ENCODE data around the gene PTRH1. TPM values are rescaled to one million over a fixed set of nuclear protein-coding genes. Genes with fewer than 3 reads are reported as not detected.

The PTRH1 gene
- total RNA-seq, 1 experiment from 2014 or later, result 21.8 TPM

GRCh38 chr9:127698985-127699670 is 16.3 kb downstream of the PTRH1 start:
- intact Hi-C loops (cut with micrococcal nuclease), result no loop called here
- DNase-seq (ENCODE audit: low read depth, low spot score) (peak; percentile 96), ATAC-seq (peak; percentile 98)
- H3K9me3 ChIP-seq (ENCODE audit: control insufficient read depth in 1 of 2, insufficient read depth in 1 of 2, low read depth in 1 of 2, low read length in 2 of 2), result no peaks in the 10 kb centered on the region
- ChIA-PET CTCF (no interaction called here), POLR2A (interaction anchor here (0.8 to 2.1 kb wide), 2 partner anchors 23 to 36 kb away, joined by 3 to 6 read pairs; partner anchors contain the start of gene TOR2A), RAD21 (ENCODE audit: low non-redundant PET in 1 of 2, low total read pairs in 2 of 2, uncharacterized antibody in 2 of 2, unreplicated experiment in 2 of 2) (no interaction called here)
- H3K4me1 ChIP-seq (ENCODE audit: control insufficient read depth in 1 of 2, insufficient read depth in 2 of 2, low read length in 2 of 2), result peaks cover 20 to 38% of the 10 kb centered on the region in 2 experiments
- BruUV-seq (replicated peaks), result TSS peak; percentile 78
- peak overlapping the region; percentile 58 for H3K27ac ChIP-seq (ENCODE audit: low read depth, low read length)
- no peaks in the 10 kb centered on the region for H3K9me2 ChIP-seq (ENCODE audit: insufficient read depth)
- H3K27me3 ChIP-seq (ENCODE audit: insufficient read depth, low read length), result no peaks in the 10 kb centered on the region
- H3K9ac ChIP-seq (ENCODE audit: low read length), result peak overlapping the region; percentile 69
- H3K79me2 ChIP-seq (ENCODE audit: insufficient read depth, low read length), result no peaks in the 10 kb centered on the region
- TF ChIP-seq, protein P1, sequence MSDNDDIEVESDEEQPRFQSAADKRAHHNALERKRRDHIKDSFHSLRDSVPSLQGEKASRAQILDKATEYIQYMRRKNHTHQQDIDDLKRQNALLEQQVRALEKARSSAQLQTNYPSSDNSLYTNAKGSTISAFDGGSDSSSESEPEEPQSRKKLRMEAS (IDR thresholded peaks at IDR 0.05), result peak; percentile 95
- TF ChIP-seq SP1 (IDR thresholded peaks at IDR 0.05; ENCODE audit: low read depth), result peak; percentile 89
- TF ChIP-seq FOSL1 (IDR thresholded peaks at IDR 0.05; ENCODE audit: low read depth), result no peak
- TF ChIP-seq POLR2A (IDR thresholded peaks at IDR 0.05; ENCODE audit: borderline replicate concordance, extremely low read depth, insufficient read depth, insufficient read length), result peak; percentile 54
- peak; percentile 45; the same call in 1 of the 2 replicates for TF ChIP-seq CBX3 (IDR thresholded peaks at IDR 0.05; ENCODE audit: low read depth)
- TF ChIP-seq POLR2AphosphoS5 (IDR thresholded peaks at IDR 0.05; ENCODE audit: low read depth, low read length), result peak; percentile 81
- TF ChIP-seq TCF7L2 (IDR thresholded peaks at IDR 0.05; ENCODE audit: borderline replicate concordance, extremely low read depth, insufficient read depth, insufficient read length), result peak; percentile 95
- peak; percentile 49; the same call in 1 of the 2 replicates for TF ChIP-seq ZFX (IDR thresholded peaks at IDR 0.05)
- TF ChIP-seq, protein P2, sequence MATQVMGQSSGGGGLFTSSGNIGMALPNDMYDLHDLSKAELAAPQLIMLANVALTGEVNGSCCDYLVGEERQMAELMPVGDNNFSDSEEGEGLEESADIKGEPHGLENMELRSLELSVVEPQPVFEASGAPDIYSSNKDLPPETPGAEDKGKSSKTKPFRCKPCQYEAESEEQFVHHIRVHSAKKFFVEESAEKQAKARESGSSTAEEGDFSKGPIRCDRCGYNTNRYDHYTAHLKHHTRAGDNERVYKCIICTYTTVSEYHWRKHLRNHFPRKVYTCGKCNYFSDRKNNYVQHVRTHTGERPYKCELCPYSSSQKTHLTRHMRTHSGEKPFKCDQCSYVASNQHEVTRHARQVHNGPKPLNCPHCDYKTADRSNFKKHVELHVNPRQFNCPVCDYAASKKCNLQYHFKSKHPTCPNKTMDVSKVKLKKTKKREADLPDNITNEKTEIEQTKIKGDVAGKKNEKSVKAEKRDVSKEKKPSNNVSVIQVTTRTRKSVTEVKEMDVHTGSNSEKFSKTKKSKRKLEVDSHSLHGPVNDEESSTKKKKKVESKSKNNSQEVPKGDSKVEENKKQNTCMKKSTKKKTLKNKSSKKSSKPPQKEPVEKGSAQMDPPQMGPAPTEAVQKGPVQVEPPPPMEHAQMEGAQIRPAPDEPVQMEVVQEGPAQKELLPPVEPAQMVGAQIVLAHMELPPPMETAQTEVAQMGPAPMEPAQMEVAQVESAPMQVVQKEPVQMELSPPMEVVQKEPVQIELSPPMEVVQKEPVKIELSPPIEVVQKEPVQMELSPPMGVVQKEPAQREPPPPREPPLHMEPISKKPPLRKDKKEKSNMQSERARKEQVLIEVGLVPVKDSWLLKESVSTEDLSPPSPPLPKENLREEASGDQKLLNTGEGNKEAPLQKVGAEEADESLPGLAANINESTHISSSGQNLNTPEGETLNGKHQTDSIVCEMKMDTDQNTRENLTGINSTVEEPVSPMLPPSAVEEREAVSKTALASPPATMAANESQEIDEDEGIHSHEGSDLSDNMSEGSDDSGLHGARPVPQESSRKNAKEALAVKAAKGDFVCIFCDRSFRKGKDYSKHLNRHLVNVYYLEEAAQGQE (IDR thresholded peaks at IDR 0.05; ENCODE audit: low read depth), result no peak
- peak overlapping the region; percentile 77 for H2AFZ ChIP-seq (ENCODE audit: low read depth, low read length, poor library complexity, severe bottlenecking)
- H3K4me3 ChIP-seq (replicated peaks in 1 of 2; ENCODE audit: low read depth in 1 of 2, low read length in 2 of 2), result peak overlapping the region; percentile 28 to 59
- peak overlapping the region; percentile 92 for H3K4me2 ChIP-seq (ENCODE audit: low read length)
- no peaks in the 10 kb centered on the region for H4K20me1 ChIP-seq (ENCODE audit: insufficient read depth)
- H3K36me3 ChIP-seq (ENCODE audit: control insufficient read depth in 1 of 2, insufficient read depth in 2 of 2, low read length in 2 of 2), result no peaks in the 10 kb centered on the region
